Activated gamma-delta T cell treated with Interleukin-2 at 50 U/mL for 16 hours (primary cell): ENCODE data around the gene KDM4B.

Experiments used
- DNase-seq: peaks from one replicate; pipeline ENCODE4 v3.0.0-alpha.2; 2020

KDM4B gene

DNA sequence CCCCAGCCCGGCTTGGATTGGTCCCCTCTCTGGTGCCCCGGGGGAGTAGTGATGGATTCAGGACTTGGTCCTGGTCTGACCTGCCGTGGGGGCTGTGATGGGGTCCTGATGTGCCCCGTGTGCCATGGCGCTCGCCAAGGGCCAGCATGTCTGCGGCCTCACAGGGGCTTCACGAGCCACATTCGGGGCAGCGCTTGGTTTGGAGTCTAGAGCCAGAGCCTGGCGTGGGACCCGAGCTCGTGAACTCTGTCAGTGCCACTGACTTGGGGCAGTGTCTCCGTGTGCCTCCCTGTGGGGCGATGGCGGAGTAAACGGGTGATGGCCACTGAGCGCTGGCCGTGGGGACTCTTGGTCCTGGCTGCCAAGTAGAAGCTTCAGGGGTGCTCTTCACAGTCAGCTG, 17.1 kb downstream of the KDM4B start:
- DNase-seq = no peak

DNA sequence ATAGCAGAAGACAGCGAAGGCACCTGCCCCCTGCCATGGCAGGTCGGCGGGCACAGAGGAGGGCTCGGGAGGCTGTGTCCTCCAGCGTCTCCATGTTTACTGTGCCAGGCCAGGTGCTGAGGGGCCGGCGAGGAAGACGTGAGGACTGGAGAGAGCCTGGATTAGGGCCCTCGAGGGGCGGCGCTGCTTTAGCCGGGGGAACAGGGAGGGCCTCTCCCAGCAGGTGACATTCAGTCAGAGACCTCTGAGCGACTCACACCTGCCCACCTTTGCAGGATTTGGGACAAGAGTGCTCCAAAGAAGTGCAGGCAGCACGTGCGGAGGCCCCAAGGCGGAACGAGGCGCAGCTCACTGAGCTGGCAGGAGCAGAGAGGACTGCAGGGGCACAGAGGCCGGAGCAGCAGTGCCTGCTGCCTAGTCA, 17.6 kb downstream of the KDM4B start:
- no peak for DNase-seq

GRCh38 chr19:4987256-4987655, 18.3 kb downstream of the KDM4B start:
- no peak for DNase-seq

GRCh38 chr19:4987692-4988370, 18.9 kb downstream of the KDM4B start:
- no peak for DNase-seq

- no peak for DNase-seq
These were observed 19.9 kb downstream of the KDM4B start for GRCh38 chr19:4988770-4989251.

- no peak for DNase-seq
These were observed 21.4 kb downstream of the KDM4B start for GRCh38 chr19:4990306-4990705.

DNA sequence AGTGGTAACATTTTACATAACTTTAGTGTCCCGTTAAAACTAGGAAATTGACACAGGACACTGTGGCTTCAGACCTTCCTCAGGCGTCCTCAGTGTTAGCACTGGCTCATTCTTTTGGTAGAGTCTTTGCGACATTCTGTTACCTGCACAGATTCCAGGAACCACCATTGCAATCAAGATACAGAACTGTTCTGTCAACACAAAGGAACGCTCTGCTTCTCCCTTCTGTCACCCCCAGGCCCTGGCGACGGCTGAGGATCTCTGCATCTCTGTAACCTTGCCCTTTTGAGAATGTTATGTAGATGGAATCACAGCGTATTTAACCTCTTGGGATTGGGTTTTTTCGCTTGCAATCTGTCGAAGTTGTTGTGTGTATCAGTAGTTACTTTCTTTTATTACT, 22.6 kb downstream of the KDM4B start:
- no peak for DNase-seq

GRCh38 chr19:4991996-4992698, 23.2 kb downstream of the KDM4B start:
- DNase-seq = no peak

DNA sequence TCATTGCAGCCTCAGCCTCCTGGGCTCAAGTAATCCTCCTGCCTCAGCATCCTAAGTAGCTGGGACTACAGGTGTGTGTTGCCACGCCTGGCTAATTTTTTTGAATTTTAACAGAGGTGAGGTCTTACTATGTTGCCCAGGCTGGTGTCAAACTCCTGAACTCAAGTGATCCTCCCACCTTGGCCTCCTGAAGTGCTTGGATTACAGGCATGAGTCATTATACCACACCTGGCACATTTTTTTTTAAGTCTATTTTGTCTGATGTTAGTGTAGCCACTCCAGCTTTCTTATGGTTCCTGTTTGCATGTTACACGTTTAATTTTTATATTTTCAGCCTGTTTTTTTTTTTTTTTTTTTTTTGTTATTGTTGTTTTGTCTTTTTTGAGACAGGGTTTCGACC, 24.8 kb downstream of the KDM4B start:
- DNase-seq = no peak

GRCh38 chr19:4996701-4997100, 27.8 kb downstream of the KDM4B start:
- DNase-seq = no peak

GRCh38 chr19:4997297-4997696, 28.4 kb downstream of the KDM4B start:
- DNase-seq = no peak

GRCh38 chr19:5000120-5000611, 31.3 kb downstream of the KDM4B start:
- no peak for DNase-seq

DNA sequence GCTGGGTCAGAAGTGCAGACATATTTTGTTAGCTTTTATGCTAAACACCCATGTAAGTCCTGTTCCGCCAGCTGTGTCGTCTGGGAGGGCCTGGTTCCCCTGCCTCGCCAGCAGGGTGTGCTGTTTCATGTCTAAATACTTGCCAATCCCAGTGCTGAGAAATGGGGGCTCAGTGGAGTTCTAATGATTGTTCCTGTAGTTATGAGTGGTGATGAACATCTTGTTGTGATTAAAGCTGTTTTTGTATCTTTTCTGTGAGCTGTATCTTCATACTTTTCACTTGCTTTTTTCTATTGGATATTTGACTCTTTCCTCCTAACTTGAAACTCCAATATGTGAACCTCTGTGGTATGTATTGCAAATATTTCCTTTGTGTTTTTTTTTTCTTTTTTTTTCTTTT, 32.7 kb downstream of the KDM4B start:
- no peak for DNase-seq

GRCh38 chr19:5002143-5002542, 33.2 kb downstream of the KDM4B start:
- no peak for DNase-seq

GRCh38 chr19:5003781-5004180, 34.9 kb downstream of the KDM4B start:
- DNase-seq = no peak

GRCh38 chr19:5005096-5005495, 36.2 kb downstream of the KDM4B start:
- no peak for DNase-seq

DNA sequence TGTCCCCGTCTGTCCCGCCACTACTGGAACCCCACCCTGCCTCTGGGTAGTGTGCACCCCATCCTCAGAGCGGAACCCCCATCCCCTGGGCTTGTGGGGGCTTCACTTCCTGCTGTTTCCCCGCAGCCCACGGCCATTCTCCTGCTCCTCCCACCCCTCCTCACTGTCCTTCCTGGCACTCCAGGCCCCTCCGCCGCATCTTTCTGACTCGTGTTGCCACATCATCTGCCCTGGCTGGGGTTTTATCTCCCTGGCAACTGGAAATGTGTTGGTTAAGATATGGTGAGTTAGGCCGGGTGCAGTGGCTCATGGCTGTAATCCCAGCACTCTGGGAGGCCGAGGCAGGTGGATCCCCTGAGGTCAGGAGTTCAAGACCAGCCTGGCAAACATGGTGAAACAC, 37.3 kb downstream of the KDM4B start:
- no peak for DNase-seq

DNA sequence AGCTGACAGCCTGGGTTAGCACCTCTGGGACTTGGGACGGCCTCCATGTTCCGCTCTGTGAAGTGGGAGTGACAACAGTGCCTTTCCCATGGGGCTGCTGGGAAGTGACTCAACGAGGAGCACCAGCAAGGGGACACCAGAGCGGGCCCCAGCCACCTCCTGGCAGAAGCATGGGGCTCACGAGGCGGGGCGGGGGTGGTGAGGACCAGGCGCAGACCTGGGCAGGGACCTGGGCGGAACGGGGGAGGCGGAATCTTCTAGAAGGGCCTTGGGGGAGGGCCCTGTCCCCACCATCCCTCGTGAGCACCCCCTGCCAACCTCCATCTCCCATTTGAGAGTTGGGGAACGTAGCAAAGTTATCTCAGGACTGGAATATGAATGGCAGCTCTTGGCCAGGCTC, 37.9 kb downstream of the KDM4B start:
- no peak for DNase-seq

DNA sequence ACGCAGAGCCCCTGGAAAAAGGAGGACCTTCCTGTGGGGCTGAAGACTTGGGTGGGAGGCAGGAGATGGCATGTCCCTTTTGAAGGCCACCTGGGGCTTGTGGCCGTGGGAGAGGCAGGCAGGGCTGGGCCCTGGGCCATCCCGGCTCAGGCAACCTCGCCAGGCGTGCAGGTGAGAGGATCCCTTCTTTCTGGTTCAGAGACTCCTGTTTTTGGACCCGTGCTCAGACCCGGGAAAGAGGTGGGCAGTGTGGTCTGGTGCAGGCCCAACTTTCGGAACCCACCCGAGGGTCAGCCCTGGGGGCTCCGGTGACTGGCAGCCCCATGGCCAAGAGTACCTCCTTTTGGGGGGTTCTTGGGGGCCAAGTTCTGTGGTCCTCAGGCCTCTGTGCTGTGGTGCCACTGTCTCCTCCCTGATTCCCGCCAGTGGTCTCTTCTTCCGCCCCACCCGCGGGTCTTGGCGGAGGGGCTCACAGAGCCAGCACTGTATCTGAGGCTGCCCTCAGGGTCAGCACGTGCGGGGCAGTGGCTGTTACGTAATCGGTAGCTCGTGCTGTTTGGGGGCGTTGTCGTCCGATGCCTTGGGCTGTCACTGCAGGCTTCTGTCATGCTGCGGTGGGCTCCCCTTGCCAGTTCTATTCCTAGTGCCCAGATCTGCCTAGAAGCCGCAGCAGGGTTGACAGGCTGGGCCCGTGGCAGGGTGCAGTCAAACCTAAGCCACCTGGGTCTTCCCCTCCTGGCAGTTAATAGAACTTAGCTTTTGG, 42.7 kb downstream of the KDM4B start:
- no peak for DNase-seq

DNA sequence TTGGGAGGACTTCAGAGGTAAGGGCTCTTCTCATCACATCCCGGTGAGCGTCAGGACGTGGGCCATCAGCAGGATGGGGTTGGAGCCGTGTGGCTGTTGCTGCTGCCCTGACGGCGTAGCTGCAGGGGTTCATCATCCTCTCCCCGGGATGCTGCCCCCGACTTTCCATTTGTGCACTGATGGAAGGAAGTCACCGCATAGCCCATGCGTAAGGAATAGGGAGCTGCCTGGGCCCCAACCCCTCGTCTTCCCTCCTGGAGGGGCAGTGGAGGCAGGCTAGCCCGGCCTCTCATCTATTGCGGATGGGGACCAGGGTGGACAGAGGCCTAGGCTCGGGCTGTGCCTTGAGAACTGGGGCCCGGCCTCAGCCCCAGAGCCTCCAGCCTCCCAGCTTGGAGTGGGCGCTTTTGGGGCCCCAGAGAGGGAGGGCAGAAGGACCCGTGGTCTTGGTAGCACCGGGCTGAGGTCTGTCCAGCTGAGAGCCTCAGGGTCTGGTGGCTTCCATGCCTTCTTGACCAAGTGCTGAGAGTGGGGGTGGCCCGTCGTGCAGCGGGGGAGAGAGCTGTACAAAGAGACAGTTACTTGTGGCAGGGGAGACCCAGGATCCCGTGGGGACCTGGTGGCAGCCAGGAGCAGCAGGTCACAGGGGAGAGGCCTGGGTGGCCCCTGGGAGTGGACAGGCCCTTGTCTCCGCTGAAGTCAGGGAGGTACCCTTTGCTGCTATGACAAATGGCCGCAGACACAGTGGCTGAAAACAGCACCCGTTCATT, 44.0 kb downstream of the KDM4B start:
- DNase-seq = no peak

DNA sequence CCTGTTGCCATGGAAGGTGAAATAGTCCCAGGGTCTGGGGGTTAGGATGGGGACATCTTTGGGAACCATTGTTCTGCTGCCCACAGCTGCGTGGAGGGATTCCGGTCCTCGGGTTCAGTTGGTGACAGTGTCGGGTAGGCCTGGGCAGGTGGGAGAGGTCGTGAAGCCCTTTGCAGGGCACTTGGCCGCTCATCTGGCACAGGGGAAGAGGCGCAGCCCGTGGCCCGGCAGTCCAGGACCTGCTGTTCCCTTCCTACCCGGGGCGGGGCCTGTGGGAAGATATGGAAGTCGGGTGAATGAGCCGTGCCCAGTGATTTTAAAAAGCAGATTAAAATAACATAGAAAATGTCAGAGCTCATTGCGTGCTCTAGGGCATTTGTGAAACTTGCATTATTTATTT, 44.8 kb downstream of the KDM4B start:
- DNase-seq = no peak

- no peak for DNase-seq
These were observed 46.0 kb downstream of the KDM4B start for GRCh38 chr19:5014941-5015340.

DNA sequence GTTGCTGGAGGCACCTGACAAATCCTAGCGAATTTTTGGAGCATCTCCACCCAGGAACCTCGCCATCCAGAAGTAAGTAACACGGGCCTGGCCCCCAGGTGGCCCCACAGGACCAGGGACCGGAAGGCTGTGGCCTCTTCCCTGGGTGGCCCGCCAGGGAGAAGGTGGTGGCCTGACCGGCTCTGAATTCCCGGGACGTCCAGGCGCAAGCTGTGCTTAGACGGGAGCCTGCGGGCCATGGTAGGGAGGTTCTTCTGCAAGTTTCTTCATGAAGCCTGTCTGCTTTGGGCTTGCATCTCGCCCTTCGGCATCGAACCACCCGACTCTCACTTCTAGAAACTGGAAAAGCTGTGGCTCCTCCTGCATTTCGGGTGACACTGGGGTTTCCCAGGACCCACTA, 47.4 kb downstream of the KDM4B start:
- DNase-seq = no peak
